Hematopoietic multipotent progenitor cell treated with erythropoietin and hydrocortisone succinate and interleukin-3 and kit ligand, for 17 days (in vitro differentiated cells): Measurements from ENCODE around the gene TMED4.
"Not testable (repeated sequence)": the region's sequence is repeated elsewhere in the genome, so short reads cannot be mapped to it uniquely, and the experiment has no call there.

ENCODE experiments used
- DNase-seq: peaks from one replicate; pipeline ENCODE4 v3.0.0-alpha.2; 2015; ENCODE audit warnings: low spot score

TMED4 gene

DNA sequence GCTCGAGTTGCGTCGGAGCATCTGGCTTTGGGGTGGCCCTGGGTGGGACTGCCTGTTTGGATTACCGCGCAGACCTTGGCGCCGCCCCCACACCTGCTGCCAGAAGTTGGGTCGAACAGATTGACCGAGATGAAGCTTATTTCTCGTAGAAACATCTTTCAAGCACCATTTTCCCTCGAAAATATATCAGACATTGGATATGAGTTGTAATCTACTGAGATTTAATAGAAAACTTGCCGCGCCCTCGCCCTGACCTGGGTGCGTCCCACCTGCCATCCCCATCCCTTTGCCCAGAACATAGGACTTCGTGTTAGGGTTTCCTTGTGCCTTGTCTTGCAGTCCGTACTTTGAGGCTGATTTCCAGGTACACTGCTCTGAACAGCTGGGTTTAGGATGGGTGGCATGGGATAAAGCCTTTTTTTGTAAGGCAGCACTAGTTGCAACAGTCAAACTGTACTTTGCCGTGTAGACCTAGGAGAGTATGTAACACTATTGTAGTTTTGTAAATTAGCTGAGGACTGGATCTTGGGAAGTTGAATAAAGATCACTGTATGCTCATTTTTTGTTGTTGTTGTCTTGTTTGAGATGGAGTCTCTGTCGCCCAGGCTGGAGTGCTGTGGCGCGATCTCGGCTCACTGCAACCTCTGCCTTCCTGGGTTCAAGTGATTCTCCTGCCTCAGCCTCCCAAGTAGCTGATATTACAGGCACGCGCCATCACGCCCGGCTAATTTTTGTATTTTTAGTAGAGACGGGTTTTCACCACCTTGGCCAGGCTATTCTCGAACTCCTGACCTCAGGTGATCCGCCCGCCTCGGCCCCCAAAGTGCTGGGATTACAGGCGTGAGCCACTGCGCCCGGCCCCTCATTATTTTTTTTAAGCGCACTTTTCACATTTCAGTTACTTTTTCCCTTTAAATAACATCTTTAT lies 25.4 kb upstream of the TMED4 start:
- no peak for DNase-seq

DNA sequence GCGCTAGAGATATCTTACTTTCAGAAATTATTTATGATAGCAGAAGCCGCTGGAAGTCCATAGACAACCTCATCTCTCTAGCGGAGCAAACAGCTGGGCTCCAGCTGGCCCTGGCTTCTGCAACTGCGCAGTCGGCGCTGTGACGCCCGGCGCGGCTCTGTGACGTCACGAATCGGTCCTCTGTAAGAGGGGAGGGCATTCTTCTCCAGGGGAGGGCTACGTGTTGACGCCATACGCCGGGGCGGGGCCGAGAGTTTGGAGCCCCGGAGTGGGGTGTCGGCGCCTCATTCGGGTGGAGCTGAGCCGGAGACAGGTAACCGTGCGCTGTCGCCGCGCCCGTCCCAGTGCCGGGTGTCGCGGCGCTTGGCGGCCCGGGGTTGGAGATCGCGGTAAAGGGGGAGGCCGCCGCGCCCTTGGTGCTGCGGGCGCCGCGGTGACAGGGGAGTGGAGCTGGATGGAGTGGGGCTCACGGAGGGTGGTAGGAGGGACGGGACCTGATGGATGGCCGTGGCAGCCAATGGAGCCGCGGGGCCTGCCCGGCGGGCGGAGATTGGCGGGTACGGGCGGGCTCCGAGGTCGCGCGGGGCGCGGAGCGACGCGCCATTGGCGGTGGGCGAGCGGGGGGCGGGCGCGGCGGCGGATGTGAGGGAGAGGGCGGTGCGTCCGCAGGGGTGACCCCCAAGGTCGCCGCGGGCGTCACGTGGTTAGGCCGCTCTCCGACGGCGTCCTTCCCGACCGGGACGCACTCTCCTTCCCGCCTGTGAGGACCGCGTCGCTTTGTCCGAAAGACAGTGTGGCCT lies 24.5 kb upstream of the TMED4 start, which contains the start of gene OGDH:
Gene OGDH, plus strand, starts transcription at position 287 of the 800 bp plus-strand sequence. CDS start 17,717 bp downstream, outside the sequence.
- peak; percentile 99 for DNase-seq

DNA sequence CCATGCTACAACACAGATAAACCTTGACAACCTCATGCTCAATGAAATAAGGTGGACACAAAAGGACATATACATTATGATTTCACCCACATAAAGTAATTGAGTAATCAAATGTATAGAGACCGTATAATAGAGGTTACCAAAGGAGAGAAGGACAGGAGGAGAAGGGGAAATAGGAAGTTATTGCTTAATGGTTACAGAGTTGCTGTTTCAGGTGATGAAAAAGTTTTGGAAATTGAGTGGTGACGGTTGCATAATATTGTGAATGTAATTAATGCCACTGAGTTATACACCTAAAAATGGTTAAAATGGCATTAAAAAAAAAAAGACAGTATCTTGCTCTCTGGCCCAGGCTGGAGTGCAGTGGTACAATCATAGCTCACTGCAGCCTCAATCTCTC lies 22.9 kb upstream of the TMED4 start:
- no peak for DNase-seq

DNA sequence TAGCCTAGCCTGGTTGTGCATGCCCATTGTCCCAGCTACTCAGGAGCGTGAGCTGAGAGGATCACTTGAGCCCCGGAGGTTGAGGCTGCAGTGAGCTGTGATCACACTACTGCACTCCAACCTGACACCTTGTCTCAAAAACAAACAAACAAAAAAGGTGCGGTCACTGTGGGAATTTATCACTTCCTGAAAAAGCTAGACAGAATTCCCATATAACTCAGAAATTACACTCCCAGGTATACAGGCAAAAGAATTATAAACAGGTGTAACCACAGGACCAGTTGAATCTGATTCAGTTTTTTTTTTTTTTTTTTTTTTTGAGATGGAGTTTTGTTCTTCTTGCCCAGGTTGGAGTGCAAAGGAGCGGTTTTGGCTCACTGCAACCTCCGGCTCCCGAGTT lies 21.2 kb upstream of the TMED4 start:
- no peak for DNase-seq

DNA sequence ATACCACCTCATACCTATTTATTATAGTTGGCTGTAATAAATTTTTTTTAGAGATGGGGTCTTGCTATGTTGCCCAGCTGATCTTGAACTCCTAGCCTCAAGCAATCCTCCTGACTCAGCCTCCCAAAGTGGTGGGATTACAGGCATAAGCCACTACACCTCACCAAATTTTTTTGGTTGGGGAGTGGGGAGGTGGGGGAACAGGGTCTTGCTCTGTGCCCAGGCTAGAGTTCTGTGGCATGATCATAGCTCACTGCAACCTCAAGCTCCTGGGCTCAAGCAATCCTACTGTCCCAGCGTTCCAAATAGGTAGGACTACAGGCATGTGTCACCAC lies 20.5 kb upstream of the TMED4 start:
- no peak for DNase-seq

DNA sequence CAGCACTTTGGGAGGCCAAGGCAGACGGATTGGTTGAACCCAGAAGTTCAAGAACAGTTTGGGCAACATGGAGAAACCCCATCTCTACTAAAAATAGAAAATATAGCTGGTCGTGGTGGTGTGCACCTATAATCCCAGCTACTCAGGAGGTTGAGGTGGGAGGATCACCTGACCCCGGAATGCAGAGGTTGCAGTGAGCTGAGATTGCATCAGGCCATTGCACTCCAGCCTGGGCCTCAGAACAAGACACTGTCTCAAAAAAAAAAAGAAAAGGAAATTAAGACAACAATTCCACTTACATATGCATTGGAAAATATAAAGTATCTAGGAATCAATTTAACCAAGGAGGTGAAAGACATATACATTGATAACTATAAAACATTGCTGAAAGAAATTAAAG lies 17.2 kb upstream of the TMED4 start:
- no peak for DNase-seq

DNA sequence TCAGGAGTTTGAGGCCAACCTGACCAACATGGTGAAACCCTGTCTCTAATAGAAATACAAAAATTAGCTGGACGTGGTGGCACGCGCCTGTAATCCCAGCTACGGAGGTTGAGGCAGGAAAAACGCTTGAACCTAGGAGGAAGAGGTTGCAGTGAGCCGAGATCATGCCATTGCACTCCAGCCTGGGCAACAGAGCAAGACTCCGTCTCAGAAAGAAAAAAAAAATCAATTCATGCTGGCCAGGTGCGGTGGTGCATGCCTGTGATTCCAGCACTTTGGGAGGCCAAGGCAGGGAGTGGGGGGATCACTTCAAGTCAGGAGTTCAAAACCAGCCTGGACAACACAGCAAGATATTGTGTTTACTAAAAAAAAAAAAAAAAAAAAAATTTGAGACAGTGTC lies 15.2 kb upstream of the TMED4 start:
- DNase-seq, result not testable (repeated sequence)

DNA sequence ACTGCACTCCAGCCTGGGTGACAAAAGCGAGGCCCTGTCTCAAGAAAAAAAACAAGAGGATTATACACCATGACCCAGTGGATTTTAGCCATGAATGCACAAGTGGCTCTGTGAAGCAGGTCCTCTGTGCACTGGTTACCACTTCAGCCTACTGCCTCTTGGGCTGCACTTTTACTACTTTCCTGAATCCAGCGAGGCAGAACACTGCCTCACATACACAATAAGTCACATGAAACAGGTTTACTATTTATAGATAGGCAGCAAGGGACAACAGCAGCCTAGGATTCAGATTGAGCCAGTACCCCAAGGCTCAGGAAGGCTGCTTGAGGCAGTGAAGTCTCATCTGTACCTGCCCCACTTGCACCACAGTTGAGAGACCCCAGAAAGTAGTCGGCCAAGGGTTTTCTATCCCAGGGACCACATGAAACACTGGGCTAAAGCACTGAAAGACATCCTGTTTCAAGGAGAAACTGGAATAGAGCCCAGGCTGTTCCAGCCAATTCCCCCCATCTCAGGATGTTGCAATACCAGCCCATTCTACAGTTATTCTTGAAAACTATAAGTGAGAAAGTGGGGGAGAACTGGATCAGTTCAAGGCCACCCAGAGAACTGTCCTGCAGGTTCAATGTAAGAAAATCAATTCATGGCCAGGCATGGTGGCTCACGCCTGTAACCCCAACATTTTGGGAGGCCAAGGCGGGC lies 14.1 kb upstream of the TMED4 start:
- DNase-seq, result no peak

DNA sequence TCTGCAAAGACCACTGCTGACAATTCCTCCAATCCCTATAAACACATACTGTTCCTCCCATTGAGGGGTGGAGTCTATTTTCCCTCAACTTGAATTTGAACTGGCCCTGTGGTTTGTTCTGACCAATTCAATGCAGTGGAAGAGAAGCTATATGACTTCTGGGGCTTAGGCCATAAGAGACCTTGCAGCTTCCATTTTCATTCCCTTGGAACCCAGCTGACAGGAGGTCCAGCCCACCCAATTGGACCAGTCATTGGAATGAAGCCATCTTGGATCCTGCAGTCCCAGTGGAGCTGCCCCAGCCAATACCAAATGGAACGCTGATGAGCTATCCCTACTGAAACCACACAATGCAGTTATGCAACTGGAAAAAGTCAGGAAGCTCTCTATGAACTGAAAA lies 8.9 kb upstream of the TMED4 start:
- DNase-seq, result no peak

DNA sequence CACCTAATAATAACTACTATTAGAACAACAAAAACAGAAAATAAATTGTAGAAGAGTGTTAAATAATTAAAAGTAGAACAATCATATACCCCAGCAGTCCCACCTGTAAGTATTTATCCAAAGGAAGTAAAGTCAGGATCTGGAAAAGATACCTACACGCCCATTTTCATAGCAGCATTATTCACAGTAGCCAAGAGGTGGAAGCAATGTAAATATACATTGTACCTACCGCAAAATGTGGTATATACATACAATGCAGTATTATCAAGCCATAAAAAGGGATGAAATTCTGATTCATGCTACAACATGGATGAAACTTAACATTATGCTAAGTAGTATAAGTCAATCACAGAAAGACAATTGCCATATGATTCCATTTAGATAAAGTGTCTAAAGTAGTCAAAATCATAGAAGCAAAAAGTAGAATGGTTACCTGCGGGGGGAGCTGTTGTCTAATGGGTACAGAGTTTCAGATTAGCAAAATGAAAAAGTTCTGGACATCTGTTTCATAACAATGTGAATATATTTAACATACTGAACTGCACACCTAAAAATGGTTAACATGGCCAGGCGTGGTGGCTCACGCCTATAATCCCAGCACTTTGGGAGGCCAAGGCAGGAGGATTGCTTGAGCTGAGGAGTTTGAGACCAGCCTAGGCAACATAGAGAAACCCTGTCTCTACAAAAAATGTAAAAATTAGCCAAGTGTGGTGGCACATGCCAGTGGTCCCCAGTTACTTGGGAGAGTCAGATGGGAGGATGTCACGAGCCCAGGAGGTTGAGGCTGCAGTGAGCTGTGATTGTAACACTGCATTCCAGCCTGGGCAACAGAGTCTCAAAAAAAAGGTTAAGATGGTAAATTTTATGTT lies 6.0 kb upstream of the TMED4 start:
- peak; percentile 83 for DNase-seq

DNA sequence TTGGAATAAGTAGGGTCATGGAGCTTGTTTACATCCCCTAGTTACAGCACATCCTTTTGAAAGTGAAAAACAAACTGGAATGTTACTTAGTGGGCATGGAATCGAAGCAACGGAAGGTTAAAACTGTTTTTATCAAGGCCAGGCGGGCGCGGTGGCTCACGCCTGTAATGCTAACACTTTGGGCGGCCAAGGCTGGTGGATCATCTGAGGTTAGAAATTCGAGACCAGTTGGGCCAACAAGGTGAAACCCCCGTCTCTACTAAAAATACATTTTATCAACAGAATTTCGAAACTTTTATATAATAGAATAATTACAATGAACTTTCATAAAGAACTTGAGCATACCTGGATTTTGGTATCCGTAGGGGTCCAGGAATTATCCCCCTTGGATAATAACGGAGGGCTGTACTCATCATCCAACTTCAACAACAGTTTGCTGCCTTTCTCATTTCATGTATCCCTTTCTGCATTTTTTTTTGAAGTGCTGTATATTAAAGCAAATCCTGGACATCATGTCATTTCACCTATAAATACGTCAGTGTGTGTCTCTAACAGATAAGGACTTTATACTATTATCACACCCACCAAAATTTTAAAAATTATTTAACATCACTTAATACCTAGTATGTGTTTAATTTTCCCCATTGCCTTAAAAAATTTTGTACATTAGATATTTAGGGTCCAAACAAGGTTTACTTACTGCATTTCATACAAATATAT lies 1.3 kb upstream of the TMED4 start:
- DNase-seq, result peak; percentile 63

DNA sequence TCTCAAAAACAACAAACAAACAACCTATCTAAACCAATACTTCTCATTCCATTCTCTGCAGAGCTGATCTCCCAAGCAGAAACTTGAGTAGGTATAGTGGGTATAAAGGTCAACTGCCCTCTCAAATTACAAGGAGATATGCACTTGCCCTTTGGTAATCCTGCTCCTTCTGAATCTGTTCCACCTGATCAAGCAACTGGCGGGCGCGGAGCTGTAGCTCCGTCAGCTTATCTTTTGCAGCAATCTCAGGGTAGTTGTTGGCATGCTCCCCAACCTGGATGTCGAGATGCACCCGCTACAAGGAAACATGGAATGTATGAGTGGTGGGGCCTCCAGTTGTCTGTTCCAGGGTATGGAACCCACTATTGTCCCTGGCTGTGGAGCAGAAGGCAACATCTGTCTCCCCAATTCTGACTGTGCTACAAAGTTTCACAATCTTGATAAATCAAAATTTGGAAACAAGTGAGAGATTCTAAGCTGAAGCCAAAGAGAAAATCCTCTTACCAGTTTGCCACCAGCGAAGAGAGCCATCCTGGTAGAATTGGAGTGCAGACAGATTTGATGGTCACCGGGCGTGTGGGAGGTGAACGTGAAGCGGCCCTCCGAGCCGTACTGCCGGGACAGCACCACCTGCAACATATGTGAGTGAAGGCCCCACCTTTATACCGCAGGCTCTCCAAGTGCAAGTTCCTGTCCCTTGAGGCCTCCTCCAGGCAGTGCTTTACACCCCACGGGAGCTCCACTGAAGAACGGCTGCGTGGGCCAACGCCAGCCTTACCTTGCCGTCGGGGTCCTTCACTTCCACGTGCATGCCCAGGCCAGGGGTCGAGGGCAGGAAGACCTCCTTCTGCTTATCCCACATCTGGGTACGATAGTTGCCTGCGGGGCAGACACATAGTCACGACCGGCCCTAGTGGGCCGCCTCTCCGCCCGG lies 819 bp downstream of the TMED4 start:
- DNase-seq, result no peak

DNA sequence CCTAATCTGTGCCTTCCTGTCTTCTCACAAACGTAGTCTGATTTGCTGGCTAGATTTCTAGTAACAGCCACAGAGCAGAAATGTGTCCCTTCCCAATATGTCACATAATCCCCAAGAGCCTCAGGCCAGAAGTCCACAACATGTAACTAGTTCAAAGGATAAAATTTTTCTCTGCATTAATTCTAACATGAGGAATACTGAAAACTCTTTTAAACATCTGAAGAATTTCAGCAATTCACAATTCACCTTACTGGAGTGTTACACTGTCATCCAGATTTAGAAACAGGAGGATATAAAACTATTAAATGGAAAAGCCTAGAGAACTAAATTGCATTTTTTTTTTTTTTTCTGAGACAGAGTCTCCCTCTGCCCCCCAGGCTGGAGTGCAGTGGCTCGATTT lies 5.8 kb downstream of the TMED4 start:
- no peak for DNase-seq

DNA sequence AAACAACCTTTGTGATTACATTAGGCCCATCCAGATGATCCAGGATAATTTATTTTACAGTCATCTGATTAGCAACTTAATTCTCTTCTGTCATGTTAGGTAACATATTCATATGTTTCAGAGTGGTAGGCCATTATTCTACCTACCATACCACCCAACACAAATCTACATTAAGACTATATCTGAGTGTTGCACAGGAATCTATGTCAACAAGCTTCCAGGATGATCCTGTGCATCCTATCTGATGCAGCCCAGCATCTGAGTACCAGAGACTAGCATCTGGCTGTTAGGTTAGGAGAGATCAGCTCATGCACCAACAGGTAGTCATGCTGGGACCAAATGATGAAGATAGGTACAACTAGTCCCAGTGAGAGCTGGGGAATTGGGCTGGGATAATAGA lies 7.0 kb downstream of the TMED4 start:
- DNase-seq, result no peak

DNA sequence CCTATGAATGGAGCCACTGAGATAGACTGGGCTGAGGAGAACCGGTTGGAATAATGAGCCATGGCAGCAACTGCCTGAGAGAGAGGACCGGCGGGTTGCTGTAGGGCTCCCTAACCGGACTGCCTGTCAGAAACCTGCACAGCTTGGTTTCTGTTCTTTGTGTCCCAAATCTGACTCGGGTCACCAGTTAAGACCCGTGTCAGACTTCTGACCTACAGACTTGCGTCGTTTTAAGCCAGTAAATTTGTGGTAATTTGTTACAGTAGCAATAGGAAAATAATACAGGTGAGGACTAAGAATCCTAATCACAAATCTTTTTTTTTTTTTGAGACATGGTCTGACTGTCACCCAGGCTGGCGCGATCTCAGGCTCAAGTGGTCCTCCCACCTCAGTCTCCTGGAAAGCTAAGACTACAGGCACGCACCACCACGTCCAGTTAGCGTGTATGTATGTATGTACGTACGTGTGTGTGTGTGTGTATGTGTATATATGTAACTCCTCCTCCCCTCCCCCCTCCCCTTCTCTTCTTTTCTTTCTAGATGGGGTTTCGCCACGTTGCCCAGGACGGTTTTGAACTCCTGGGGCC lies 7.7 kb downstream of the TMED4 start:
- DNase-seq, result no peak

DNA sequence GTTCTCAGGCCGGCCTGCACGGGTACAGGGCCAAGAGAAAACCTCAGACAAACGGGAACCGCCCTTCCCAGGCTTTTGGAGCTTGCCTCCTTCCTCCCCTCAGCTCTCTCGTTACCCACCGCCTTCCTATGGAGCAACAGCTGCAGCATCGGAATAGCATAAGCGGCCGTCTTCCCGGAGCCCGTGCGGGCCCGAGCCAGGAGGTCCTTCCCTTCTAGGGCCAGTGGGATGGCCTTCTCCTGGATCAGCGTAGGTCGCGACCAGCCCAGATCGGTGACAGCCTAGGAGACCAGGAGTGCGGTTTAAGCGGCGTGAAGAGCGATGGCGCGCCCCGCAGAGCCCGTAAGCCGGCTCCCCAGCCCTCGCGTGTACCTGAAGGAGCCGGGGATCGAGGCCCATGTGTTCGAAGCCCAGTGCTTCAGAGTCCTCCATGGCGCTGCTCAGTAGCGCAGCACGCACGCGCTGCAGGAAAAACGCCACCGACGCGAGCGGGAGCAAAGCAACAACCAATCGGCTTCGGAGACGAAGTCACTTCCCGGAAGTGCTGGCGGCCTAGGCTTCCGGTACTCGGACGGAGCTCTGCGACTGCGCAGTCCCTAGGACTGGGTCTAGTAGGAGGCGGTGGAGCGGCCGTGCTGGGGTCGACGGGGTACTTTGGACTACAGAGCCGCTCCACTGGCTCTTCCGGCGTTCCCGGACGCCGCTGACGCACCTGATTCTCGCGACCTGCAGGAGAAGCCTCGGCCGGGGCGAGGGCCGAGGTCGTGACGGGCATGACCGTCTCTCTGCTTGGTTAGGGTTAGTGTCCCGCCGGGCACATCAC lies 8.4 kb downstream of the TMED4 start, which contains the start of gene DDX56:
Gene DDX56, minus strand, starts transcription at position 445 of the 823 bp plus-strand sequence. Its CDS starts 13 bp downstream, at position 432.
- DNase-seq, result peak; percentile 95

DNA sequence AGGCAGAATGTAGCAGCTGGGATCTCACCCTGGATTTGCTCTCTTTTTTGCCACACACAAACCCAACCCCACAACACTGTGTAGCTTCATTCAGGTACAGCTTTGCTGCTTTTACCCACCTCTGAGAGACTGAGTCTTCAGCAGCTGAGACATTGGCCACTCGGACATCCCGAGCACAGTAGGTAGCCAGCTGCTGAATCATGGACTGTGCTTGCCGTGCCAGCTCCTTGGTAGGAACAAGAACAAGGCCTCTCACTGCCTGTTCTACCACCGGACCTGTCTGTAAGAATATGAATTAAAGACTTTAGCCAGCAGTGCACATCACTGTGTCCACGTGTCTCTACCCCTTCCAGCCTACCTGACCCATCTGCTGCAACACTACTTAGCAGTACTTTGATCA lies 9.3 kb downstream of the TMED4 start:
- DNase-seq, result no peak

DNA sequence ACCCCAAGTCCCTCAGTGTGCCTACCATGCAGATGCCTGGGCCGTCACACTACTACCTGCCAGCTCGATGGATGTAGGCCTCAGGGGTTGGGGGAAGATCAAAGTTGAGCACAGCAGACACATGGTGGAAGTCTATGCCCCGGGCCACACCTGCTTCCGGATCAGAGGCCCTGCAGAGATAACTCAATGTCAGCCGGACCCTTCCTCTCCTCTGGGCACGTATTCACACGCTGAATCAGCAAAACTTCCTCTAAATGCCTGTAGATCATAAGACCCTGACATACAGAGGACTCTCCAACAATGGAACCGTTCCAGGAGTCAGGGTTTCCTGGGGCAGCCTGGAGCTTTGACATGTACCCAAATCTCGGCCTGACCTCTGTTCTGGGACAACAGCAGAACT lies 12.1 kb downstream of the TMED4 start:
- no peak for DNase-seq
